Upper lobe of right lung (tissue), 1 donor: ENCODE results near the gene TESK2. TPM values are rescaled to one million over a fixed set of nuclear protein-coding genes. Genes with fewer than 3 reads are reported as not detected.

ENCODE experiments used
- ATAC-seq: fragments of 200-7000 bp; cut with Tn5 transposase; one replicate; pipeline ENCODE4 v1.9.1; 2020; ENCODE audit warnings: mild to moderate bottlenecking, moderate library complexity
- DNase-seq: peaks from one replicate; pipeline ENCODE4 v3.0.0-alpha.2; 2020
- H3K27ac ChIP-seq: fragments of 200-600 bp; one replicate; pipeline ENCODE4 v1.8.0; 2022
- H3K27me3 ChIP-seq: fragments of 200-600 bp; one replicate; pipeline ENCODE4 v1.8.0; 2022; ENCODE audit warnings: mild to moderate bottlenecking
- H3K36me3 ChIP-seq: fragments of 200-600 bp; one replicate; pipeline ENCODE4 v1.8.0; 2022
- H3K4me1 ChIP-seq: fragments of 200-600 bp; one replicate; pipeline ENCODE4 v1.8.0; 2022
- H3K4me3 ChIP-seq: fragments of 200-600 bp; one replicate; pipeline ENCODE4 v1.8.0; 2022; ENCODE audit warnings: mild to moderate bottlenecking
- H3K9me3 ChIP-seq: fragments of 200-600 bp; one replicate; pipeline ENCODE4 v1.8.0; 2022
- intact Hi-C: fragments of 100-400 bp; cut with DNase I; formaldehyde crosslinking; loops from one replicate; pipeline ENCODE4 v1.11.0; 2022
- total RNA-seq: library from RNA; stranded (reverse); fragmentation: NEBNext Ultra II Directional; extraction: Animal tissue kit (Norgen Biotek cat#: 25700); gene quantifications from one replicate; pipeline ENCODE4 v1.2.1, GENCODE V29; 2021
- TF ChIP-seq, protein P1 (sequence below): fragments of 200-600 bp; IDR thresholded peaks from one replicate; pipeline ENCODE4 v1.8.0; 2022; ENCODE audit warnings: antibody characterized with exemption
- donor health status: DM: no; HTN: yes; CAD: no; lungs with severe emphysema.

TESK2 gene
- total RNA-seq, 1 donor from 2014 or later: 8.4 TPM

DNA sequence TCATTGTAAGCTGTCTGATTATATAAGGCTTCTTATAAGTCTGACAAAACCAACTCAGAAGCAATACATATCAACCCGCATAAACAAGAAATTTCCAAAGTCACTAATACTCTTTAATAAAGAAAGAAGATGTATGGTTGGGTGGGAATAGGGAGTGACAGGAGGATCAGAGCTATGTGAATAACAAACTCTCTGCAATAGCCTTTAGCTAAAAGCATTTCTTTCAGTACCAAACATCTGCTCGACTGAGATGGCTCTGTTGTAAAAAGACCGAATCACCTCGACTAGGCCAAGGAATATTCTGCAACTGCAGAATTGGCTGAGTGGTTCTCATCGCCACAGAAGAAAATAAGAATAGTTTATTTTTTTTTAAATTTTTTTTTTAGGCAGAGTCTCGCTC lies 111.4 kb downstream of the TESK2 start:
- DNase-seq: no peak
- ATAC-seq: no peak
- H3K4me1 ChIP-seq: no peaks in the 10 kb centered on the region
- H3K27ac ChIP-seq: no peak overlapping the region
- H3K36me3 ChIP-seq: no peaks in the 10 kb centered on the region
- TF ChIP-seq, protein P1, sequence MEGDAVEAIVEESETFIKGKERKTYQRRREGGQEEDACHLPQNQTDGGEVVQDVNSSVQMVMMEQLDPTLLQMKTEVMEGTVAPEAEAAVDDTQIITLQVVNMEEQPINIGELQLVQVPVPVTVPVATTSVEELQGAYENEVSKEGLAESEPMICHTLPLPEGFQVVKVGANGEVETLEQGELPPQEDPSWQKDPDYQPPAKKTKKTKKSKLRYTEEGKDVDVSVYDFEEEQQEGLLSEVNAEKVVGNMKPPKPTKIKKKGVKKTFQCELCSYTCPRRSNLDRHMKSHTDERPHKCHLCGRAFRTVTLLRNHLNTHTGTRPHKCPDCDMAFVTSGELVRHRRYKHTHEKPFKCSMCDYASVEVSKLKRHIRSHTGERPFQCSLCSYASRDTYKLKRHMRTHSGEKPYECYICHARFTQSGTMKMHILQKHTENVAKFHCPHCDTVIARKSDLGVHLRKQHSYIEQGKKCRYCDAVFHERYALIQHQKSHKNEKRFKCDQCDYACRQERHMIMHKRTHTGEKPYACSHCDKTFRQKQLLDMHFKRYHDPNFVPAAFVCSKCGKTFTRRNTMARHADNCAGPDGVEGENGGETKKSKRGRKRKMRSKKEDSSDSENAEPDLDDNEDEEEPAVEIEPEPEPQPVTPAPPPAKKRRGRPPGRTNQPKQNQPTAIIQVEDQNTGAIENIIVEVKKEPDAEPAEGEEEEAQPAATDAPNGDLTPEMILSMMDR: no peak
- intact Hi-C loops: no loop called here
- no peaks in the 10 kb centered on the region for H3K9me3 ChIP-seq
- no peaks in the 10 kb centered on the region for H3K27me3 ChIP-seq
- H3K4me3 ChIP-seq: no peak overlapping the region

DNA sequence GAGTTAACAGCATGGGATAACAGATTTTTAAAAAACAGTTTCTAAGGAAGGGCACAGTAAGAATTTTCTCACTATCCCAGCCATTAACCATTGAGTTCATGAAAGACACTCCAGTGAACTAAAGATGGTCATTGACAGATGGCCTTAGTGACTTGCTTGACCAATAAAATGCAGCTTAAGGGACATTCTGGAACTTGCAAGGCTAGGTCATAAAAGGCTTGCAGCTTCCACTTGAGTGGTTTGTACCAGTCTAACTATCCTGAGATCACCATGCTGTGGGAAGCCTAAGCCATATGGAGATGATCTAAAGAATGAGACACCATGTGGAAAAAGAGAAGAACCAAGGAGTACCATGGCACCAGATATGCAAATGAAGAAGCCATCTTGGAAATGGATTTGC lies 112.8 kb downstream of the TESK2 start:
- Histone ChIP-seq H3K27ac (no peak overlapping the region), H3K4me1 (no peaks in the 10 kb centered on the region), H3K4me3 (no peak overlapping the region), H3K27me3 (no peaks in the 10 kb centered on the region), H3K9me3 (no peaks in the 10 kb centered on the region), H3K36me3 (no peaks in the 10 kb centered on the region)
- ATAC-seq: no peak
- intact Hi-C loops: no loop called here
- DNase-seq: no peak
- TF ChIP-seq, protein P1: no peak

DNA sequence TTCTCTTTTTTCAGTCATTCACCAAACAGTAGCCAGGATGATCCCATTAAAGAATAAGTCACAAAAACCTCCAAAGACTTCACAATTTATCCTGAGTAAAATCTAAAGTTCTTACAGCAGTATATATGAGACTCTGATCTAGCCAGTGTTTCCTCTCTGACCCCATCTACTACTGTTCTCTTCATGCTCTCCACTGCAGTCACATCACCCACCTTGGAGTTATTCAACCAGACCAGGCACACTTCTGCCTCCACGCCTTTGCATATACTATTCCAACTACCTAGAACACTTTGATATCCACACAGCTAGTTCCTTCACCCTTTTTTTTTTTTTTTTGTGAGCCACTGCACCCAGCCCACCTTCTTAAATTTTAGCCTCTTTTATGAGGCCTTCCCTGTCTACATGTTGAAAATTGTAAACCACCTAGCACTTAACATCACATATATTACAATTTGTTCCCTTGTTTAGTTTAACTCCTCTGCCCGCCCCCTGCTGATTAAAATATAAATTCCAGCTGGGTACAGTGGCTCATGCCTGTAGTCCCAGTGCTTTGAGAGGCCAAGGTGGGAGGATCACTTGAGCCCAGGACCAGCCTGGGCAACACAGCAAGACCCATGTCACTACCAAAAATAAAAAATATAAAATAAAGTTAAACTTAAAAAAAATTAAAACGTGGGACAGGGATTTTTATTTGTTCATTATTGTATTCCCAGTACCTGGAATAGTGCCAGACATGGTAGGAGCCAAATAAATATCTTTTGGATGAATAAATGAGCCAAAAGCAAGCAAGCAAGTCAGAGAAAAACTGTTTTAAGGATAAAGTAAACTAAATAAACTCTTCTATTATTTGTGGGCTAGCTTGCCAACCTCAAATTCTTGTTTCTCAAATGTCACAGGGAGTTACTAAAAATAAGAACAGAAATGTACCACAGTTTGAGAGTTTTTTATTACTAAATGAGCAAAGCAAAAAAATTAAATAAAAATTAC lies 115.6 kb downstream of the TESK2 start:
- H3K27me3 ChIP-seq: no peaks in the 10 kb centered on the region
- ATAC-seq (no peak), DNase-seq (no peak)

DNA sequence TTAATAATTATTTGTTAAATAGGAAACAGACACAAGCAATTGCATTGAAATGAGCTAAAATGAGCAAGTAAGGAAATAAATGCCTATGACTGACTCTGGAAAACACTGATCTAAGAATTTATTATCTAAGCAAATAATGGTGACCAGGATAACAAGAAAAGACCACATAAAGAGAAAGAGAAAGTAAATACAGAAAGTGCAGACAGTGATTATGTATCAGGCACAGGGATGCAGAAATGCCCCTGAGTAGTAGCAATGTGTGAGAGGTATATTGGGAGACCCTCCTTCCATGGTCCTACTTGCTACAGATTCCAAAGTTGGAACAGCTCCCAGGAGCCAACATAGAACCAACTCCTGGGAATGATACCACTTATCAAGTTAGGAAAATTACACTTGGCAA lies 117.4 kb downstream of the TESK2 start:
- DNase-seq (no peak), ATAC-seq (no peak)
- TF ChIP-seq, protein P1: no peak
- no peak overlapping the region for H3K4me3 ChIP-seq
- intact Hi-C loops: no loop called here
- H3K9me3 ChIP-seq: no peaks in the 10 kb centered on the region
- no peaks in the 10 kb centered on the region for H3K36me3 ChIP-seq
- H3K27ac ChIP-seq: no peak overlapping the region
- no peaks in the 10 kb centered on the region for H3K27me3 ChIP-seq
- no peaks in the 10 kb centered on the region for H3K4me1 ChIP-seq

More for the DNA sequence above, 115.6 kb downstream of the TESK2 start:
- intact Hi-C loops: no loop called here
- Histone ChIP-seq H3K9me3 (no peaks in the 10 kb centered on the region), H3K4me1 (no peaks in the 10 kb centered on the region), H3K4me3 (no peak overlapping the region), H3K27ac (no peak overlapping the region), H3K36me3 (no peaks in the 10 kb centered on the region)
- TF ChIP-seq, protein P1: peak; percentile 5

DNA sequence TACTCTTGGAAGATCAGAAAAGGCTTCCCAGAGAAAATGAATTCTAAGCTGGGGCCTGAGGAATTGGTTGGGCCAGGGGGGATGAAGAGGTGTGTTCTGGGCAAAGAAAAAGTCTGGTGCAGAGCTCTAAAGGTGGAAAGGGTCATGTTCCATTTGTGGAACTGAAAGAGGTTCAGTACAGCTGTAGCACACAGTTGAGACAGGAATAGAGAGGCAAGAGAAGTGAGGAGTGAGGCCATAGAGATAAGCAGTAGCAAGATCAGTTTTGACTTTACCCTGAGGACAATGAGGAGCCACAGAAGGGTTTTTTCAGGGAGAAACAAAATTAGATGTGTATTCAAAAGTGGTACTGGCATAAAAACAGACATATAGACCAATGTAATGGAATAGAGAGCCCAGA lies 120.4 kb downstream of the TESK2 start:
- Histone ChIP-seq H3K27ac (no peak overlapping the region), H3K27me3 (no peaks in the 10 kb centered on the region), H3K4me3 (no peak overlapping the region), H3K36me3 (no peaks in the 10 kb centered on the region), H3K4me1 (no peaks in the 10 kb centered on the region), H3K9me3 (no peaks in the 10 kb centered on the region)
- intact Hi-C loops: no loop called here
- TF ChIP-seq, protein P1: no peak
- no peak for DNase-seq
- no peak for ATAC-seq
